SK-N-SH treated with all-trans-retinoic acid at 6 μM for 48 hours (cell line): ENCODE results near the gene ESRP2.

Source experiments
- ATAC-seq: fragments of 200-7000 bp; cut with Tn5 transposase; 3 replicates; pipeline ENCODE4 v1.9.1; 2020; ENCODE audit warnings: mild to moderate bottlenecking, moderate library complexity
- ARNTL ChIP-seq: fragments of 450-650 bp; formaldehyde crosslinking; IDR thresholded peaks from 2 replicates; pipeline ENCODE4 v1.5.0; 2020; ENCODE audit warnings: low read depth, mild to moderate bottlenecking, moderate library complexity, borderline replicate concordance
- BACH2 ChIP-seq: fragments of 250-450 bp; sonication (Bioruptor Pico); IDR thresholded peaks from 2 replicates; pipeline ENCODE4 v1.9.0; 2021; ENCODE audit warnings: mild to moderate bottlenecking, borderline replicate concordance
- CSDC2 ChIP-seq: fragments of 250-450 bp; sonication (Bioruptor Pico); IDR thresholded peaks from 2 replicates; pipeline ENCODE4 v1.5.0; 2020; ENCODE audit warnings: mild to moderate bottlenecking, moderate library complexity
- ESRRG ChIP-seq: fragments of 250-450 bp; sonication (Bioruptor Pico); IDR thresholded peaks from 2 replicates; pipeline ENCODE4 v1.6.1; 2021; ENCODE audit warnings: mild to moderate bottlenecking
- GLIS3 ChIP-seq: fragments of 250-450 bp; sonication (Bioruptor Pico); IDR thresholded peaks from 2 replicates; pipeline ENCODE4 v1.5.0; 2020; ENCODE audit warnings: mild to moderate bottlenecking, moderate library complexity
- ISL1 ChIP-seq: fragments of 250-450 bp; sonication (Bioruptor Pico); IDR thresholded peaks from 2 replicates; pipeline ENCODE4 v2.1.2; 2022; ENCODE audit warnings: mild to moderate bottlenecking, moderate library complexity
- OSR1 ChIP-seq: fragments of 250-450 bp; sonication (Bioruptor Pico); IDR thresholded peaks from 2 replicates; pipeline ENCODE4 v1.8.0; 2022; ENCODE audit warnings: moderate library complexity, mild to moderate bottlenecking, inconsistent platforms
- POU6F1 ChIP-seq: fragments of 250-450 bp; sonication (Bioruptor Pico); IDR thresholded peaks from 2 replicates; pipeline ENCODE4 v1.8.0; 2021; ENCODE audit warnings: low read depth, mild to moderate bottlenecking, moderate library complexity, borderline replicate concordance
- PPARA ChIP-seq: fragments of 250-450 bp; sonication (Bioruptor Pico); IDR thresholded peaks from 2 replicates; pipeline ENCODE4 v1.5.0; 2020; ENCODE audit warnings: mild to moderate bottlenecking, borderline replicate concordance
- RARB ChIP-seq: fragments of 250-450 bp; sonication (Bioruptor Pico); IDR thresholded peaks from 2 replicates; pipeline ENCODE4 v1.8.0; 2021; ENCODE audit warnings: mild to moderate bottlenecking, moderate library complexity
- SNAI2 ChIP-seq: fragments of 250-450 bp; sonication (Bioruptor Pico); IDR thresholded peaks from 2 replicates; pipeline ENCODE4 v1.5.0; 2020; ENCODE audit warnings: mild to moderate bottlenecking, moderate library complexity
- TCF4 ChIP-seq: fragments of 250-450 bp; sonication (Bioruptor Pico); IDR thresholded peaks from 2 replicates; pipeline ENCODE4 v1.8.0; 2021; ENCODE audit warnings: mild to moderate bottlenecking, moderate library complexity, borderline replicate concordance
- TOX ChIP-seq: fragments of 250-450 bp; sonication (Bioruptor Pico); IDR thresholded peaks from 2 replicates; pipeline ENCODE4 v1.8.0; 2021; ENCODE audit warnings: mild to moderate bottlenecking, moderate library complexity, borderline replicate concordance
- ZC3H10 ChIP-seq: fragments of 250-450 bp; sonication (Bioruptor Pico); IDR thresholded peaks from 2 replicates; pipeline ENCODE4 v1.5.1; 2021; ENCODE audit warnings: mild to moderate bottlenecking, moderate library complexity
- ZFP3 ChIP-seq: fragments of 250-450 bp; sonication (Bioruptor Pico); IDR thresholded peaks from 2 replicates; pipeline ENCODE4 v1.5.0; 2020; ENCODE audit warnings: mild to moderate bottlenecking, moderate library complexity
- ZFP30 ChIP-seq: fragments of 450-650 bp; formaldehyde crosslinking; IDR thresholded peaks from 2 replicates; pipeline ENCODE4 v1.5.0; 2022; ENCODE audit warnings: mild to moderate bottlenecking, moderate library complexity
- ZNF565 ChIP-seq: fragments of 450-650 bp; formaldehyde crosslinking; conservative IDR thresholded peaks from 2 replicates; pipeline ENCODE4 v1.5.0; 2020; ENCODE audit warnings: low read depth, mild to moderate bottlenecking, moderate library complexity
- ZNF70 ChIP-seq: fragments of 450-650 bp; formaldehyde crosslinking; IDR thresholded peaks from 2 replicates; pipeline ENCODE4 v1.5.0; 2020; ENCODE audit warnings: mild to moderate bottlenecking, moderate library complexity
- ZNF8 ChIP-seq: fragments of 450-650 bp; formaldehyde crosslinking; IDR thresholded peaks from 2 replicates; pipeline ENCODE4 v1.5.0; 2020; ENCODE audit warnings: mild to moderate bottlenecking, moderate library complexity
- TF ChIP-seq, protein P1 (sequence below): fragments of 250-450 bp; sonication (Bioruptor Pico); IDR thresholded peaks from 2 replicates; pipeline ENCODE4 v1.5.1; 2021; ENCODE audit warnings: mild to moderate bottlenecking, moderate library complexity
- TF ChIP-seq, protein P2 (sequence below): fragments of 250-450 bp; sonication (Bioruptor Pico); IDR thresholded peaks from 2 replicates; pipeline ENCODE4 v1.8.0; 2020; ENCODE audit warnings: mild to moderate bottlenecking, moderate library complexity, borderline replicate concordance
- TF ChIP-seq, protein P3 (sequence below): fragments of 250-450 bp; sonication (Bioruptor Pico); IDR thresholded peaks from 2 replicates; pipeline ENCODE4 v1.5.0; 2020; ENCODE audit warnings: mild to moderate bottlenecking, moderate library complexity
- TF ChIP-seq, protein P4 (sequence below): fragments of 250-450 bp; sonication (Bioruptor Pico); IDR thresholded peaks from 2 replicates; pipeline ENCODE4 v1.5.1; 2020; ENCODE audit warnings: low read depth, mild to moderate bottlenecking, moderate library complexity

Gene ESRP2

DNA sequence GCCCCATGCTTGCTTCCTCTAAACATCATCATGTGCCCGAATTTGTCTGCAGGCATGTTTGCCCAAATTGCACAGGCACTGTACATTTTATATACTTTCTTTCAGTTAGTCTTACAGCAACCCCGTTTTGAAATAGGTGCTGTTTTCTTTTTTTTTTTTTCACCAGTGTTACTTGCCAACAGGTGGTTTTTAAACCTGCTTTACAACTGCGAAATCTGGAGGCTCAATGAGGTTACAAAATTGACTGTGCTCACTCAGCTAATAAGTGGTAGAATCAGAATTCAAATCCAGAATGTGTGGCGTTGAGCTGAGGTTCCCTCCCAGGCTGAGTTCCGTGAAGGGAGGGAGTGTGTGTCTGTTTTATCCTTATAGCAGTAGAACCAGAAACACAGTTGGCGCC lies 15.0 kb upstream of the ESRP2 start:
- no peak for ATAC-seq
- TF ChIP-seq ZFP3 (CRISPR knock-in tag) (no peak), BACH2 (CRISPR knock-in tag) (no peak), ZC3H10 (no peak), GLIS3 (CRISPR knock-in tag) (no peak), SNAI2 (CRISPR knock-in tag) (no peak), ARNTL (CRISPR knock-in tag) (no peak), TCF4 (CRISPR knock-in tag) (no peak), ZFP30 (CRISPR knock-in tag) (no peak), RARB (CRISPR knock-in tag) (no peak), ESRRG (CRISPR knock-in tag) (no peak), ZNF8 (CRISPR knock-in tag) (no peak), ISL1 (CRISPR knock-in tag) (no peak), OSR1 (CRISPR knock-in tag) (no peak), CSDC2 (CRISPR knock-in tag) (no peak)
- TF ChIP-seq, protein P1, sequence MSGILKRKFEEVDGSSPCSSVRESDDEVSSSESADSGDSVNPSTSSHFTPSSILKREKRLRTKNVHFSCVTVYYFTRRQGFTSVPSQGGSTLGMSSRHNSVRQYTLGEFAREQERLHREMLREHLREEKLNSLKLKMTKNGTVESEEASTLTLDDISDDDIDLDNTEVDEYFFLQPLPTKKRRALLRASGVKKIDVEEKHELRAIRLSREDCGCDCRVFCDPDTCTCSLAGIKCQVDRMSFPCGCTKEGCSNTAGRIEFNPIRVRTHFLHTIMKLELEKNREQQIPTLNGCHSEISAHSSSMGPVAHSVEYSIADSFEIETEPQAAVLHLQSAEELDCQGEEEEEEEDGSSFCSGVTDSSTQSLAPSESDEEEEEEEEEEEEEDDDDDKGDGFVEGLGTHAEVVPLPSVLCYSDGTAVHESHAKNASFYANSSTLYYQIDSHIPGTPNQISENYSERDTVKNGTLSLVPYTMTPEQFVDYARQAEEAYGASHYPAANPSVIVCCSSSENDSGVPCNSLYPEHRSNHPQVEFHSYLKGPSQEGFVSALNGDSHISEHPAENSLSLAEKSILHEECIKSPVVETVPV (CRISPR knock-in tag): no peak
- TF ChIP-seq, protein P2, sequence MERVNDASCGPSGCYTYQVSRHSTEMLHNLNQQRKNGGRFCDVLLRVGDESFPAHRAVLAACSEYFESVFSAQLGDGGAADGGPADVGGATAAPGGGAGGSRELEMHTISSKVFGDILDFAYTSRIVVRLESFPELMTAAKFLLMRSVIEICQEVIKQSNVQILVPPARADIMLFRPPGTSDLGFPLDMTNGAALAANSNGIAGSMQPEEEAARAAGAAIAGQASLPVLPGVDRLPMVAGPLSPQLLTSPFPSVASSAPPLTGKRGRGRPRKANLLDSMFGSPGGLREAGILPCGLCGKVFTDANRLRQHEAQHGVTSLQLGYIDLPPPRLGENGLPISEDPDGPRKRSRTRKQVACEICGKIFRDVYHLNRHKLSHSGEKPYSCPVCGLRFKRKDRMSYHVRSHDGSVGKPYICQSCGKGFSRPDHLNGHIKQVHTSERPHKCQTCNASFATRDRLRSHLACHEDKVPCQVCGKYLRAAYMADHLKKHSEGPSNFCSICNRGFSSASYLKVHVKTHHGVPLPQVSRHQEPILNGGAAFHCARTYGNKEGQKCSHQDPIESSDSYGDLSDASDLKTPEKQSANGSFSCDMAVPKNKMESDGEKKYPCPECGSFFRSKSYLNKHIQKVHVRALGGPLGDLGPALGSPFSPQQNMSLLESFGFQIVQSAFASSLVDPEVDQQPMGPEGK: no peak

DNA sequence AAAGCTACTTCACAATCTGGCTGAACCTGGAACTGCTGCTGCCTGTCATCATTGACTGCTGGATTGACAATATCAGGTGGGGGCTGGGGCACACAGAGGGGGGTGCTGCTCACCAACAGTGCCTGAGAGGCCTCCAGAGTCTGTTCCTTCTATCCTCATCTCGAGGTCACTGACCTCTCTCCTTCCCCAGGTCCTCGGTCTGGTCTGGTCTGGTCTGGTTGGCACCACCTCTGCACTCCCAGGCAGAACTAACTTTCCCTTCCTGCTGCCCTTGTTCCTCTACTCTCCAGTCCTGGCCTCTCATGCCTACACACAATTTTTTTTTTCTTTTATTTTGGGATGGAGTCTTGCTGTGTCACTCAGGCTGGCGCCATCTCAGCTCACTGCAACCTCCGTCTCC lies 13.4 kb upstream of the ESRP2 start:
- no peak for TF ChIP-seq ARNTL (CRISPR knock-in tag)
- TF ChIP-seq RARB (CRISPR knock-in tag): no peak
- TF ChIP-seq ISL1 (CRISPR knock-in tag): no peak
- TF ChIP-seq BACH2 (CRISPR knock-in tag): no peak
- no peak for TF ChIP-seq ESRRG (CRISPR knock-in tag)
- TF ChIP-seq OSR1 (CRISPR knock-in tag): no peak
- TF ChIP-seq TOX (CRISPR knock-in tag): no peak
- TF ChIP-seq PPARA: no peak
- no peak for TF ChIP-seq ZNF565 (CRISPR knock-in tag)
- TF ChIP-seq ZFP3 (CRISPR knock-in tag): no peak
- TF ChIP-seq ZNF70 (CRISPR knock-in tag): no peak
- TF ChIP-seq GLIS3 (CRISPR knock-in tag): no peak
- TF ChIP-seq ZNF8 (CRISPR knock-in tag): no peak
- TF ChIP-seq, protein P3, sequence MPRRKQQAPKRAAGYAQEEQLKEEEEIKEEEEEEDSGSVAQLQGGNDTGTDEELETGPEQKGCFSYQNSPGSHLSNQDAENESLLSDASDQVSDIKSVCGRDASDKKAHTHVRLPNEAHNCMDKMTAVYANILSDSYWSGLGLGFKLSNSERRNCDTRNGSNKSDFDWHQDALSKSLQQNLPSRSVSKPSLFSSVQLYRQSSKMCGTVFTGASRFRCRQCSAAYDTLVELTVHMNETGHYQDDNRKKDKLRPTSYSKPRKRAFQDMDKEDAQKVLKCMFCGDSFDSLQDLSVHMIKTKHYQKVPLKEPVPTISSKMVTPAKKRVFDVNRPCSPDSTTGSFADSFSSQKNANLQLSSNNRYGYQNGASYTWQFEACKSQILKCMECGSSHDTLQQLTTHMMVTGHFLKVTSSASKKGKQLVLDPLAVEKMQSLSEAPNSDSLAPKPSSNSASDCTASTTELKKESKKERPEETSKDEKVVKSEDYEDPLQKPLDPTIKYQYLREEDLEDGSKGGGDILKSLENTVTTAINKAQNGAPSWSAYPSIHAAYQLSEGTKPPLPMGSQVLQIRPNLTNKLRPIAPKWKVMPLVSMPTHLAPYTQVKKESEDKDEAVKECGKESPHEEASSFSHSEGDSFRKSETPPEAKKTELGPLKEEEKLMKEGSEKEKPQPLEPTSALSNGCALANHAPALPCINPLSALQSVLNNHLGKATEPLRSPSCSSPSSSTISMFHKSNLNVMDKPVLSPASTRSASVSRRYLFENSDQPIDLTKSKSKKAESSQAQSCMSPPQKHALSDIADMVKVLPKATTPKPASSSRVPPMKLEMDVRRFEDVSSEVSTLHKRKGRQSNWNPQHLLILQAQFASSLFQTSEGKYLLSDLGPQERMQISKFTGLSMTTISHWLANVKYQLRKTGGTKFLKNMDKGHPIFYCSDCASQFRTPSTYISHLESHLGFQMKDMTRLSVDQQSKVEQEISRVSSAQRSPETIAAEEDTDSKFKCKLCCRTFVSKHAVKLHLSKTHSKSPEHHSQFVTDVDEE (CRISPR knock-in tag): no peak
- ATAC-seq: no peak

DNA sequence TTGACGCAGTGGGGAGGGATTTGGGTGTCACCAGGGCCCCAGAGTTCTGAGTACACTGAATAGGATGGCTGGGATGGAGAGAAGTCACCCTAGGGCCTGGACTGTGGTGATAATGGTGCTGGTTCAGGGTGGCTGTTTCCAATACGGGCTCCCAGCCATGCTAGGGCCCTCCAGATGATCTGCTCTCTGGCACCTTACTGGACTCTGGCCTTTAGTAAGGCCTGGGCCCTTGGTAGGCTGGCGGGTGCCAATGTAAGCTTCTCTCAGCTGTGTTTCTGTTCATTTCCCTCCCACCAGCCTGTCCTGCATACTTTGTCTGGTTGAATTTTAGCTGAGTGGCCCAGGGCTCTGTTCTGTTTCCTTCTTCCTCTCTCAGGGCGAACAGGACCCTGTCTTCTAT lies 12.0 kb upstream of the ESRP2 start:
- no peak for ATAC-seq
- TF ChIP-seq TCF4 (CRISPR knock-in tag) (no peak), ZC3H10 (no peak), ARNTL (CRISPR knock-in tag) (no peak), POU6F1 (CRISPR knock-in tag) (no peak), ISL1 (CRISPR knock-in tag) (no peak), ZFP3 (CRISPR knock-in tag) (no peak), OSR1 (CRISPR knock-in tag) (no peak)
- TF ChIP-seq, protein P4, sequence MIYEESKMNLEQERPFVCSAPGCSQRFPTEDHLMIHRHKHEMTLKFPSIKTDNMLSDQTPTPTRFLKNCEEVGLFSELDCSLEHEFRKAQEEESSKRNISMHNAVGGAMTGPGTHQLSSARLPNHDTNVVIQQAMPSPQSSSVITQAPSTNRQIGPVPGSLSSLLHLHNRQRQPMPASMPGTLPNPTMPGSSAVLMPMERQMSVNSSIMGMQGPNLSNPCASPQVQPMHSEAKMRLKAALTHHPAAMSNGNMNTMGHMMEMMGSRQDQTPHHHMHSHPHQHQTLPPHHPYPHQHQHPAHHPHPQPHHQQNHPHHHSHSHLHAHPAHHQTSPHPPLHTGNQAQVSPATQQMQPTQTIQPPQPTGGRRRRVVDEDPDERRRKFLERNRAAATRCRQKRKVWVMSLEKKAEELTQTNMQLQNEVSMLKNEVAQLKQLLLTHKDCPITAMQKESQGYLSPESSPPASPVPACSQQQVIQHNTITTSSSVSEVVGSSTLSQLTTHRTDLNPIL: no peak
- TF ChIP-seq, all 23 proteins: peak for 0
